ENCODE measurements around the gene AMPD2.
"Not testable (repeated sequence)": the region's sequence is repeated elsewhere in the genome, so short reads cannot be mapped to it uniquely, and the experiment has no call there.

AMPD2 gene

DNA sequence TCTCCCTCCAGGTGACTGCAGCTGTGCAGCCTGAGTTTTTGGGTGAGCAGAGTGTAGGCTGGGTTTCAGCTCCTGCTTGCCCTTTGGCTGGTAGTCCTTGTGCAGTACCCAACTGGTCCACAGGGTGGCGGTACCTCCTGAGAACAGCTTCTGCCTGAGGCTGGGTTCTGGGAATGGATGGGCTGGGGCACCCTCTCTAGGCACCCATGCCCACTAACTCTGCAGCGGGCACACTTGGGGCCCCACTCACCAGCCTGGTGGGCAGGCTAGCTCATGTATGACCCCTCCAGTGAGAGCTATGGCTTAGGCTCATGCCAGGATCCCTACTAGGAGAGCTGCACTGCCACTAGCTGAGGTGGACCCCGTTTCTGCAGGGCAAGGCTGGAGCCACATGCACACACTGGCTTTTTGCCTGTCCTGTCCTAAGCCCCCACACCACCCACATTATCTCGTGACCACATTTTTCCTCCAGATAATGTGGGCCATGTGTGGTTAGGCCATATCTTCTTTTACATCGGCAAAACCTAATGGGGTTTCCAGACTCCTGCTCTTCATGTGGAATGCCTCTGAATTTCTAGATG, 20.7 kb downstream of the AMPD2 start:
- DNase-seq (ENCODE audit: low read depth, low spot score), result peak; percentile 66
- no peak overlapping the region for H3K4me3 ChIP-seq (ENCODE audit: low read length)

DNA sequence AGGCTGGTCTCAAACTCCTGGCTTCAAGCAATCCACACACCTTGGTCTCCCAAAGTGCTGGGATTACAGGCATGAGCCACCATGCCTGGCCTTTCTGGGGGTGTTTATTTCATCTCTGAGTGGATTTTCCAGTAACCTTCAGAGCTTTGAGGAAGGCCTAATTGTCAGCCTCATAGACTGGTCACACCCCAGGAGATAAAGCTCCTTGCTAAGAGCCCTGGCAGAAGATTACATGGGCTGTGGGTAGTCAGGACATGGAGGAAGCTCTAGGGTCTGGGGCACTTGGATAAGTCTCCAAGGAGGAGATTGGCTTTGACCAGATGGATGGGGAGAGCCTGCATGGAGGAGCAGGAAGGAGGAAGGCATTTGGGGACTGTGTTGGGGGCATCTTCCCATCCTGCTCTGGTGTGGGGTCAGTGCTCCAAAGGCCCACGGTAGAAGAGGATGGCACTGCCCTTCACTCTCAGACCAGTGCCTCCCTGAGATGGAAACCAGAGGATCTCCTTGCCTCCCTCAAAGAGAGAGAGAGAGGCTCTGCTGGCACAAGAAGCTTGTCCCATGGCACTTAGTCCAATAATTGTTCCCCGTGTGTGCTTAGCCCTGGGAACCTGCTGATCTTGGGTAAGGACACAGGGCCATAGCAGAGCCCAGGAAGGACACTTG, 21.6 kb downstream of the AMPD2 start:
- no peak overlapping the region for H3K4me3 ChIP-seq (ENCODE audit: low read length)
- DNase-seq (ENCODE audit: low read depth, low spot score), result no peak

DNA sequence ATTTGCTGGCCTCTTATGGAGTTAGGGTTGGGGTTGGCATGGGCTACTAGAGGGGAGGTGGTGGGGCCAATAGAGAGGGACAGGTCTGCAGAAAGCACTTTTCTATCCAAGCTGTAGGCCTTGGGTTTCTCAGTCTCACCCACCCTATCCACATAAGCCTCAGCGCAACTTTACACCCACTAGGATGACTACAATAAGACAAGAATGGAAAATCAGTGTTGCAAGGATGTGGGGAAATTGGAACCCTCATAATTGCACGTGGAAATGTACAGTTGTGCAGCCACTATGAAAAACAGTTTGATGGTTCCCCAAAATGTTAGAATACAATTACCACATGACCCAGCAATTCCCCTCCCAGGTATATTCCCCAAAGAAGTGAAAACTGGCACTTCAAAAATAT, 22.2 kb downstream of the AMPD2 start:
- no peak for DNase-seq (ENCODE audit: low read depth, low spot score)
- H3K4me3 ChIP-seq (ENCODE audit: low read length), result no peak overlapping the region

DNA sequence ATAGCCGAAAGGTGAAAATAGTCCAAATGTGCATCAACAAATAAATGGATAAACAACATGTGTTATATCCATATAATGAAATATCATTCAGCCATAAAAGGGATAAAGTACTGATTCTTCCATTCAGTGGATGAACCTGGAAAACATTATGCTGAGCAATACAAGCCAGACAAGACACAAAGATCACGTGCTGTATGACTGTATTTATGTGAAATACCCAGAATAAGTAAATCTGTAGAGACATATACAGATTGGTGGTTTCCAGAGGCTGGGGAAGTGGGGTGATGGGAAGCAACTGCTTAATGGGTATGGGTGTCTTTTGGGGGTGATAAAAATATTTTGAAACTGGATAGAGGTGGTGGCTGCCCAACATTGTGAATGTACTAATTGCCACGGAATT, 23.0 kb downstream of the AMPD2 start:
- DNase-seq (ENCODE audit: low read depth, low spot score), result no peak
- no peak overlapping the region for H3K4me3 ChIP-seq (ENCODE audit: low read length)

DNA sequence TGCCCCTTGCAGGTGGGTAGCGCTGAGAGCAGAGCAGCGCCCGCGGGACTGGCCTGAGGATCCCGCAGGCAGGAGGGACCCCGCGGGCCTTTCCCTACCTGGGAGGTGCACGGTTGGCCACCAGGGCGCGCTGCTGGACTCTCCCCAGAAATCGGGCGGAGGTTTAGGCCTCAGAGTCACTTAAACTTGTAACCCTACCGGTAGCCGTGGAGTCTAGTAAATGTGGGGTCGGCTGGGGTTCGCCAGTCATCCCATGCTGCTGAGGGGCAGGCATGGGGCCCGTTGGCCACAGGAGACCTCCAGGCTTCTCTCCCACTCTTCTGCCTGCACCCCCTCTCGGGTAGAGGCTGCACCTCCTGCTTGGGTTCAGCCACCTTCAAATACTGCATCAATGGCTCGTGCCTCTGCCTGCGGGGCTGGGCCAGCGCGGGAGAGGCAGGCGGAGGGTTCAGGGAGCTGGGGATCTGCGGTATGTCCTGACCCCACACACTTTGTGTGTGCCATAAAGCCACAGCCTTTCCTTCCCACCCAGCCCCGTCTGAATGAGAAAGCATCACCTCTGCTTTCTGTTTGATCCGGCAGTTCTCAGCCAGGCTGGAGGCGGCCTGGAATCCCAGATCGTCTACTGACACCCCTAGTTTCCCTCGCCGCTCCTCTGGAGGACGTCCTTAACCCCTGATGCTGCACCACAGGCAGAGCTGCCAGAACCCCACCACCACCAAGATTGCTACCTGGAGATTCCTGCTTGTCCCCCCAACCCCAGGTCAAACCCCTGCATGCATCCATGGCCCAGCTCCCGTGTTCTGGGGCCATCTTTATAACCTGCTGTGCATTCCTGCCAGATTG, 24.0 kb downstream of the AMPD2 start:
- peak; percentile 66 for DNase-seq (ENCODE audit: low read depth, low spot score)
- no peak overlapping the region for H3K4me3 ChIP-seq (ENCODE audit: low read length)

DNA sequence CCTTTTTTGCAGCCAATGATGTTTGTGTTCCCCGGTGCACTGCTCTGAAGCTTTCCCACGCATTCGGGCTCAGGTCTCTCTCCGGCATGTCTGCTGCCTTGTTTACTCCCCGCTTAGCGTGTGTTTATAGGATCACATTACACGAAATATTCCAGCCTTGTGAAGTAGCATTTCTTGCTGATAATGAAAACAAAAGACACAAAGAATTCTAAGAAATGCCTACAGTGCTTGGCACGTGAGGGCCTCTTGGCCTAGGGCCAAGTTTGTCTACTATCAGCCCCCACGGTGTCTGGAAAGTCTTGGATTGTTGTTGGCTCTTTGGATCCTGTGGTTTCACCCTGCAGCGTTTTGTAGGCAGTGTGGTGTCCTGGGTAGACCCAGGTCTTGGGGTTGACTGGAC, 25.0 kb downstream of the AMPD2 start:
- DNase-seq (ENCODE audit: low read depth, low spot score), result no peak
- no peak overlapping the region for H3K4me3 ChIP-seq (ENCODE audit: low read length)

DNA sequence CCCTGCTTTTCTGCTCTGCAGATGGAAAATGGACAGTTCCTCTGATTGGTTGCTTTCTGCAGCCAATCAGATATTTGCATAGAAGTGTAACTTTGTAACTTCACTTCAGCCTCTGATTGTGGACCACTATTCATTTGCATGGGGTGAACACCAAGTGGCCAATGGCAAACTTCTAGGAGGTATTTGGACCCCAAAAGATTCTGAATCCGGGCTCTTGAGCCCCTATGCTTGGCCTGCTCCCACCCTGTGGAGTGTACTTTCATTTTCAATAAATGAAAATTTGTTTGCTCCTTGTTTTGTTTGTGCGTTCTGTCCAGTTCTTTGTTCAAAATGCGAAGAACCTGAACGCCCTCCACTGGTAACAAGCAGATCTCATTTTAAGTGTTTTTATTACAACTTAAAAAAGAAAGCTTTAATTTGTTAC, 29.9 kb downstream of the AMPD2 start:
- DNase-seq (ENCODE audit: low read depth, low spot score), result peak; percentile 46
- peak overlapping the region; percentile 25; the same call in 1 of the 2 replicates for H3K4me3 ChIP-seq (ENCODE audit: low read length)

DNA sequence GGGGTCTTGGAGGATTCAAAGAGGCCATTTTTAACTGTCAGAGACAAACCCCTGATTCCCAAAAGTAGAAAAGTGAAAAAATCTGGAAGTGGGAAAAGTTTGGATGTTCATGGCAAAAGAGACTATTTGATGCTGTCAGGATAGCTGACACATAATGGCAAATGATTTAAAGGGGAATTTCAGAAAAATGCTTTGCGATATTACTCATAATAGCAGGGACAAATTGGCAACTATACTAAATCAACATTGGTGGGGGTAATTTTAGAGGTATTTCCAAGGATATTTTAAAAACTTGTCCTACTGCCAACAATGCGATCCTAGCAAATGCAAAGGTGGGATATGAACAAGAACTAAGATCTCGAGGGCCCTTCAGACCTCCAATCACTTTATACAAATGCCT, 31.0 kb downstream of the AMPD2 start:
- DNase-seq (ENCODE audit: low read depth, low spot score), result no peak

DNA sequence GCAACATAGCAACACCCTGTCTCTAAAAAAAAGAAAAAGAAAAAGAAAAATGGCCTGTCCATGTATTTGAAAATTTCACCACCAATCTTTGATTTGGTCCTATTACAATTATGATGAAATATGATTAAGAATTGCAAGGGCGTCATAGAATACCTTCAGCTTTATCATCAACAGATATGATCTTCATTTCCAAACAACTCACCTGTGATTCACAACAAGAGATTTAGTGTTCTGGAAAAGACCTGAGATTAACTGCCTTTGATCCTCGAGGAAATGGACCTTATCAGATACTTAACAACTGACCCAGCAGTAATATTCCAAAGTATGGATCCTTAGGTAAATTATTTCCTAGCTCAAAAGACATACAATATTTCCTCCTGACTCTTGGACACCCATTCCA, 32.8 kb downstream of the AMPD2 start:
- no peak for DNase-seq (ENCODE audit: low read depth, low spot score)
- H3K4me3 ChIP-seq (ENCODE audit: low read length), result no peak overlapping the region

More for the DNA sequence above, 31.0 kb downstream of the AMPD2 start:
- no peak overlapping the region for H3K4me3 ChIP-seq (ENCODE audit: low read length)

DNA sequence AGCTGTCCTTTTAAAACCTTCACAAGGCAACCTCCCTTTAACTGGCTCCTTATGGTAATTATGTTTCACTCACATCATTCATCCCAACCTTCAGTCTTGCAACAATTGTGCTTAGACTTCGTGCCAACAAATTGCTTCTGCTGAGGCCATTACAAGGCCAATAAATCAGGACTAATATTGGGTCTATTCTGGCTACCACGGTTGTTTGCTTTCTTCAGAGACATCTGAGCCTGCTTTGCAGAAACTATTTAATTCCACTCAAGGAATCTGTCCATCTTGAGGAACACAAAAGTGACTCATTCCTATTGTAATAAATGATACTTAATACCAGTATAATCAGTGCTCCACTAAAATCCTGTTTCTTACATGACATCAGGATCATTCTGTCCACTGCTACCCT, 33.7 kb downstream of the AMPD2 start:
- DNase-seq (ENCODE audit: low read depth, low spot score), result no peak
- no peak overlapping the region for H3K4me3 ChIP-seq (ENCODE audit: low read length)

DNA sequence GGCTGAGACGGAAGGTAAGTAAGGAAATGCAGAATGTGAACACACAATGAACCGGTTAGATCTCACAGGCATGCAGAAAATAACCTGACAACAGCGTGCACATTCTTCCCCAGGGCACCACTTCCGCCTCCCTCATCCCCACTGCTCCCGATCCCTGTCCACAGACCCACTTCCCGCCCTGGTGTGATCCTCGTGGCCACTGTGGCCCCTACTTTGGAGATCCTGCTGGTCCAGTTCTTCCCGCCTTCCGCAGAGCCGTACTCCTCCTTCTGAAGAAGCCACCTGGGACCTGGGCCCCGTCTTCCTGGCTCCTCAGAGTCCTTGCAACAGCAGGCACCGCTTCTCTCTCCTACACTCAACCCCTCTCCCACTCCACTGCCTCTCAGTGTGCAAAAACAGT, 34.9 kb downstream of the AMPD2 start:
- no peak for DNase-seq (ENCODE audit: low read depth, low spot score)
- no peak overlapping the region for H3K4me3 ChIP-seq (ENCODE audit: low read length)

DNA sequence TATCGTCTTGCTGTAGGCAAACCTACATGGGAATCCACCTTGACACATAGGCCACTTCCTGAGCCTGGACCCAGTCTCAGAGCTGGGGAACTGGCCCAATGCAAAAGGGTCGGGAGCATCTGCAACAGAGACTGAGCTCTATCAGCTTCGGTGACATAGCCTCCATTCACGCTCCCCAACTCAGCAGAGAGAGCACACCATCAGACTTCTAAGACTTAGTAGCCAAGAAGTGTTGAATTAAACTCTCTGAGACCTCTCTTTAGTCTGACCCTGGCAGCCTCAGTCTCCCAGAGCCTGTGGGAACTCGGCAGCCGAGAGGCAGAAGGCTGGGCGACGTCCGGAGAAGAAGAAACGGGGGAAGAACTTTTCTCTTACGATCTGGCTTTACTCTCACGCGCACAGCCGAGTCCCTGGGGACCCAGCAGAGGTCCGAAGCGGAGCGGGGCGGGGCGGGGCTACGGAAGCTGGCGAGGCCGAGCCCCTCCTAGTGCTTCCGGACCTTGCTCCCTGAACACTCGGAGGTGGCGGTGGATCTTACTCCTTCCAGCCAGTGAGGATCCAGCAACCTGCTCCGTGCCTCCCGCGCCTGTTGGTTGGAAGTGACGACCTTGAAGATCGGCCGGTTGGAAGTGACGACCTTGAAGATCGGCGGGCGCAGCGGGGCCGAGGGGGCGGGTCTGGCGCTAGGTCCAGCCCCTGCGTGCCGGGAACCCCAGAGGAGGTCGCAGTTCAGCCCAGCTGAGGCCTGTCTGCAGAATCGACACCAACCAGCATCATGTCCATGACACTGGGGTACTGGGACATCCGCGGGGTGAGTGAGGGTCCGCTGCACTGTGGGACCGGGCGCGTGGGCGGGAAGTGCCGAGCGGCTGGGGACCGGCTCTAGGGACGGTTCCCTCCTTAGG, 36.2 kb downstream of the AMPD2 start, which contains the start of gene GSTM4:
GSTM4 (plus strand) TSS at position 485 of the 905 bp plus-strand sequence; CDS start at position 776, 291 bp downstream.
- H3K4me3 ChIP-seq (ENCODE audit: low read length), result peak within 1 kb of the TSS; percentile 82
- peak; percentile 42 for DNase-seq (ENCODE audit: low read depth, low spot score)

DNA sequence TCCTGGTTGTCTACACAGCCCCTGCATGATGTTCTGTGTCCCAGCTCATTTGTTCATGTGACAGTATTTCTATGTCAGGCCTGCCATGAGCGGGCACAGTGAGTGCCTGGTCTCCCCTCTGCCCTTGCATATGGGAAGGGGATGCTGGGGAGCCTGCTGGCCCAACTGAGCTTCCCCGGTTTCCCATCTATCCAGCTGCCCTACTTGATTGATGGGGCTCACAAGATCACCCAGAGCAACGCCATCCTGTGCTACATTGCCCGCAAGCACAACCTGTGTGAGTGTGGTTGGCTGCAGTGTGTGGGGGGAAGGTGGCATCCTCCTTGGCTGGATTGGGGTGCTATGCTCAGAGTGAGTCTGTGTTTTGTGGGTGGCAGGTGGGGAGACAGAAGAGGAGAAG, 37.8 kb downstream of the AMPD2 start:
- H3K4me3 ChIP-seq (ENCODE audit: low read length), result no peak overlapping the region
- no peak for DNase-seq (ENCODE audit: low read depth, low spot score)

DNA sequence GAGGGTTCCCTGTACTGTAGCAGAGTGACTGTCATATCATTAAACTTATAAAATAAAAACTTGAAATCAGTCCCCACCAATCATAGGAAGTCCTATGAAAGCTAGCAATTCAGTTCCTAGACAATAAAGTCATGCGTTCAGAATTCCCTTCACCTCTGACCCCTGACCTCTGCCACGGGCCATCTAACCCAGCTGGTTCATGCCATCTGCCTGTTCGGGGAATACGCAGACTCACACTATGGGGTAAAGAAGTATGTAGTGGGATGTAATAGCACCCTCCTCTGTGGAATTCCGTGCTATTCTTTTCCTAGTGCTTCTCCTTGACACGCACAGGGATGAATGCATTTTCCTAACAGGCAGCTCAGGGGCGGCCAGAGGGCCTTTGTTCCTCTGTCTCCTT, 38.3 kb downstream of the AMPD2 start:
- H3K4me3 ChIP-seq (ENCODE audit: low read length), result no peak overlapping the region
- DNase-seq (ENCODE audit: low read depth, low spot score), result no peak

DNA sequence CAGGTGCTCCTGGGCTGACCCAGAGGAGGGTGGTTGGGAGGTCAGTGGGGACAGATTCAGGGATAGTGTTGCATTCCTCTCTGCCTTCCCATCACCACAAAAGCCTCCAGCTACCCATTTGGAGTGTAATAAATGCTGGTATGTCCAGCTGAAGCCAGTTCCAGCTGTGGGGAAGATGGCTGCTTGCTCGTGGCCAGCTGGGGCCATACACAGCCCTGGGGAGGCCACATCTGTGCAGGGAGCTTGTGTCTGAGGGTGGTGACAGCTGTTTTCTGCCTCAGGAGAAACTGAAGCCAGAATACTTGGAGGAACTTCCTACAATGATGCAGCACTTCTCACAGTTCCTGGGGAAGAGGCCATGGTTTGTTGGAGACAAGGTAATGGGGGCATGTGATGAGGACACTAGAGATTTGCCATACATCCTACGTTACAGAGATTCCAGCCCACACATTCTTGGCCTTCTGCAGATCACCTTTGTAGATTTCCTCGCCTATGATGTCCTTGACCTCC, 39.0 kb downstream of the AMPD2 start:
- DNase-seq (ENCODE audit: low read depth, low spot score), result no peak
- H3K4me3 ChIP-seq (ENCODE audit: low read length), result no peak overlapping the region

DNA sequence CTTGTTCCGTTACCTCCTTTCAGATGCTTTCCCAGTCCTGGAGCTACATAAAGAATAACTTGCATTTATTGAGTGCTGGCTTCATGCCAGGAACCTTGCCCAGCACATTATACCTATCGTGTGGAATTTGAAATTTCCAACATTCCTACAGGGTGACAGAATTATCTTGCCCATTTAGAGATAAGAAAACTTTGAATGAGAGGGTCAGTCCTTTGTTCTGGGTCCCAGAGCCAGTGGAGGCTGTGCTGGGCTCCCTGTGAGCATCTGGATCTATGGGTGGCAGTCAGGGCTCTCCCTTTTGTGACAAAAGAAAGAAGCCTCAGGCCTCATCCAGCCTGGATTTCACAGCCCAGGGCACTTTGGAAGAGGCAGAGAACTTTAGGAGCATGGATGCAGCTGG, 39.5 kb downstream of the AMPD2 start:
- H3K4me3 ChIP-seq (ENCODE audit: low read length), result no peak overlapping the region
- DNase-seq (ENCODE audit: low read depth, low spot score), result no peak

DNA sequence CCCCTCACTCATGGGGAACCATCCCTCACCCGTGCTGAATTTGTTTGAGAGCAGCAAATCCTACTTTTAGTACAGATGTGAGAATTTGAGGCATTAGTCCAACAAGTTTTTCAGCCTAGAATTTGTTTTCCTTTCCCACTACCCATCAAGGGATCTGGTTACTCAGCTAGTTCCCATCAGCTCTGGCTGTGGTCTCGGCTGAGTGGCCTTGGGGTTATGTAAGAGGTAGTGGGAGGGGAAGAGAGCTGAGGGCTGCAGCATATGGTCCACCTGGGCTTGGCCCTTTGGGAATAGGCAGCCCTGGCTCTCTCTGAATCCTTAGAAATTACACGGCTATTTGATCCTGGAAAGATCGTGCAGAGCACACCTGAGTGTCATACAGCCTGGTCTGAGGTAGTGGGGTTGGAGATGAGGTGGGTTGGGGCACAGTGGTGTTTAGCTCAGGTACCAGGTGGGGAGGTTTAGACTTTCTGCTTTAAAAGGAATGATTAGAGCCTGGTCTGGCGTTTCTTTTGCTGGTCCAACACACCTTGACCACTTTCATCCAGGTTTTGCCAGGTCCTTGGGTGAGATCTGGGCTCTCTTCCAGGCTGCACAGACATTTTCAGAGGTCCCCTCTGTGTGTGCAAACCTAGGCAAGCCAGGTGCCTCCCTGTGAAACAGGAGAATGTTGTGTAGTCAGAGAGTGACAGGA, 40.5 kb downstream of the AMPD2 start:
- no peak for DNase-seq (ENCODE audit: low read depth, low spot score)
- no peak overlapping the region for H3K4me3 ChIP-seq (ENCODE audit: low read length)

DNA sequence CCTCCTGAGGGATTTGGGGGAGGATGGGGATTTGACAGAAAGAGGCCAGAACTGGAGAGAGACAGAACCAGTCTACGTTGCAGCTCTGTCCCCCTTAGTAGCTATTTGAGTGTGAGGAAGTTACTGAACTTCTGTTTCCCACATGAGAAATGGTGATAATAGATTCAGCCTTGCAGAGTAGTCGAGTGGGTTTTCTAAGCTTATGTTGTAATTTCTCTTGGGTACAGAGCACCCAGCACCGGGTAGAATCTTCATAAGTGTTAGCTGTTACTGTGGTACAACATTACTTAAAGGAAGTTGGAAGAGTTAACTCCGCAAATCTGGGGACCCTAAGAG, 41.0 kb downstream of the AMPD2 start:
- H3K4me3 ChIP-seq (ENCODE audit: low read length); DNase-seq (ENCODE audit: low read depth, low spot score): not testable (repeated sequence)

DNA sequence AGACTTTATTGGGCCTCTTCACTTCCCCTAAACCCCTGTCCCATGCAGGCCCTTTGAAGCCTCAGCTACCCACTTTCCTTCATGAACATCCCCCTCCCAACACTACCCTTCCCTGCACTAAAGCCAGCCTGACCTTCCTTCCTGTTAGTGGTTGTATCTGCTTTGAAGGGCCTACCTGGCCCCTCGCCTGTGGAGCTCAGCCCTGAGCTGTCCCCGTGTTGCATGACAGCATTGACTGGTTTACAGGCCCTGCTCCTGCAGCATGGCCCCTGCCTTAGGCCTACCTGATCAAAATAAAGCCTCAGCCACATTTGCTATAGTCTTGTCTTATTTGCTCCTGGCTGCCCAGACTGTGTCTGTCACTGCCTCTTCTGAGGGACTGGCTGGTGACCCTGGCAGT, 41.8 kb downstream of the AMPD2 start:
- no peak overlapping the region for H3K4me3 ChIP-seq (ENCODE audit: low read length)
- DNase-seq (ENCODE audit: low read depth, low spot score), result no peak

Measured in Jurkat, Clone E6-1 (cell line).